K562 treated with DMSO at 1 percent for 48 hours (cell line): ENCODE measurements around the gene NAB2. TPM values are rescaled to one million over a fixed set of nuclear protein-coding genes. Genes with fewer than 3 reads are reported as not detected.

ENCODE experiments used
- total RNA-seq: library from RNA; unstranded; fragments of 300-600 nt; gene quantifications from 2 replicates; pipeline ENCODE4 v1.2.3, GENCODE V29; 2022; ENCODE audit warnings: low replicate concordance; ENCODE audit errors: extremely low read depth

NAB2 gene
- not detected in 2 replicates for total RNA-seq

DNA sequence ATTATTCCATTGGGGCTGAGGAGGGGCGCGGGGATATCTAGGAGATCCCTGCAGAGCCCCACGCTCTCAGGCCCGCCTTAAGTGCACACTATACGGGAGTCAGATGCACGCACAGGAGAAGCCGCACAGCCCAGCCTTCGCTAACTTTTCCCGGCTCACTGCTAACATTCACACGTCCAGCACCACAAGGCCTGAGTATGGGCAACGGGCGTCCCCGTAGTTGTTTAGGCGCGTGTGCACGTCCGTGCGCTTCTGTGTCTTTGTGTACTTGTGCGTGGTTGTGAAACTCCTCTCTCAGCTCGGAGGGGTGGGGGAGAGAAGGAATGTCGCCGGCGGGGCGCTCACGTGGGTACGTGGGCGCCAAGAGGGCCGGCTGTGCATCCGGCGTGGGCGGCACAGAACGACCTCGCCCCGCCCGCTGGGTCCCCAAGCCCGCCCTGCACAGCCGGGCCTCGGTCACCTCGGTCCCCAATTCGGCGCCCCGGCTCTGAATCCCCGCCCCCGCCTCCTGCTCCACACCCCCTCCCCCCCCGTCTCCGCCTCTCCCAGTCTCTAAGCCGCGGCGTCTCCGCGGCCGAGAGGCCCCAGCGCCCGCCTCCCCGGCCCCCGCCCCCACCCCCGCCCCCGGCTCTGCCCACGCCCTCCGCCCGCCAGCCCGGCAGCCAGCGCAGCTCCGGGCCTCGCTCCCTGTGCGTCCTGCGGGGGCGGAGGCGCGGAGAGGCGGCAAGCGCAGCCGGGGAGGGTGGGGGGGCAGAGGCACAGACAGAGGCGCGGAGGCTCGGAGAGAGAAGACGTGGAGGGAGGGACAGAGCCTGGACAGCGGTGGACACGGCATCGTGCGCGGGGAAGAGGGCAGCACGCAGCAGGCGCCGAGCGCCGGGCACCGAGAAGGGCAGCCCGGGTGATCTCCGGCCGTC is at the start of gene NAB2:
Gene NAB2 (plus strand): TSS at position 761 of the 917 bp plus-strand sequence. CDS start 158 bp downstream, outside the sequence.

GRCh38 chr12:57049890-57050289 is 39.0 kb upstream of the NAB2 start, which contains the start of gene MYO1A:
TSS of gene MYO1A (minus strand) at chr12:57050129. CDS start at chr12:57048323, 1,806 bp downstream.

DNA sequence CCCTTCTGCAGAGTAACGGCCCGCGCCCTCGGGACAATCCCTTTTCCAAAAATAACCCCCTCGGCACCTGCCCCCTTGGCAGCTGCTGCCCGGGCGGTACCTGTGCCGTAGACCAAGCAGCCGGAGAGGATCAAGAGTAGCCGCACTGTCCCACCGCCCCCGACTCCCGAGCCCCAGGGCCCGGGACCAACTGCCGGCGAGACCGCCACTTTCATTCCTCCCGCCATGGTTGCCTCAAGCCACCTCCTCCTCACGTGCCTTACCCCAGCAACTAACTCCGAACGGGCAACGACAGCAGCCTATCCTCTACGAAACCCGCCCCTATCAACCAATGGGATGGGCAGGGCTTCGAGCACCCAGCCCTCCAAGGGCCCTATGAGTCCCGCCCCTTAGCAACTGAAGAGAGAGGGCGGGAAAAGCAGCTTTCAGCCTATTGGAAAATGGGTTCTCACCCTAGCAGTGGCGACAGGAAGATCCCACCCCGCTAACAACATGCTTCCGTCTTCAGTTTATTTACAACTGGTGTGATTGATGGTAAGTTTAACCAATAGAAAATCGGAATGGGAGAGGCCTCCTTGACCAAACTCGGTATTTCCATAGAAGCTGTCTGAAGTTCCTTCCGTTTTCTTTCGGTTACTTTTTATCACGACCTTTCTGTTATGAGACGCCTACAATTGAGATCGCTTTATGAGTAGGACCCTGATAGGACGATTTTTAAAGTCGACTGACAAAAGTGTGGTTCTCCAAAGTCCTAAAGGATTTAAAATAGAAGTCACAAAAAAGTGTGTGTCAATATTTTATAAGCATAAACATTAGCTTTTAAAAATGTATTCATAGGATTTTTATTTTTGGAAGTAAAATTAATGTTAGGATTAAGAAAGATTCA is 10.2 kb upstream of the NAB2 start, which contains the start of gene NEMP1:
Gene NEMP1 (minus strand): TSS at position 273 of the 886 bp plus-strand sequence. CDS start 46 bp downstream, at position 227.

GRCh38 chr12:57111031-57111734 is 22.3 kb downstream of the NAB2 start, which contains the start of gene STAT6:
TSS of gene STAT6 (minus strand) at chr12:57111362. CDS start at chr12:57108278, 3,084 bp downstream.

DNA sequence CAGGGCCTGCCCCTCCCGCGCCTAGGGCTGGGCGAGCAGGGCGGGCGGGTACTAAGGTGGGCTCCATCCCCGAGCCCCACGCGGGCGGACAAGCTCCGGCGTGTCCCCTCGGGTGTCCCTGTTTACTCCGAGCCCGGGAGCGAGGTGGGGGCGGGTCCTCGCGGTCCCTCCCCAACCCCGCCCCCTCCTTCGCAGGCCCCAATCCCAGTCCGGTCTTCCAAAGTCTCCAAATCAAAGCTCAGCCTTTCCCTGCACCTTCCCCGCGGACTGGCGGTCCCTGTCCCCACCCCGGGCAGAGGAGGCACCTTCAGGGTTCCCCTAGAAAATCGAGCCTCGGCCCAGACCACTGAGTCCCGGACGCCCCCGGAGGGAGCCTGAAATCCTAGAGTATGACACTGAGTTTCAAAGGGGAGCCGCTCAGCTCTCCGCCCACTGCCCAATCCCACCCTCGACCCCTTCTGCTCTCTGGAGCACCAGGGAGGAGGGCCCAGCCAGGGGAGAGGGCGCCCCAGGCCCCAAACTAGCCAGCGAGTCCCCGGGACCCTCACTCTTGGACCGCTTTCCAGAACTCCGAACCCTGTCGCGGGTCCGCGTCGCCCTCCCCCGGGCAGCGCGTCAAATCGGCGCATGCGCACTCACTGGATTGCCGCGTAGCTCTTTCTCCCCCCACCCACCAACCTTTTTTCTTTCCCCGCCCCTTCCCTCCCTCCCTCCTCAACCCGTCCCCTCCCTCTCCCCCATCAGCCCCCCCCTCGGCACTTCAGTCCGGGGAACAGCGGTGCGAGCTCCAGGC is 39.0 kb downstream of the NAB2 start, which contains the start of gene LRP1:
Gene LRP1 (plus strand): TSS at position 758 of the 793 bp plus-strand sequence. CDS start 482 bp downstream, outside the sequence.

Other genes with a start within 250 kb of the NAB2 start
- not detected in 2 replicates for gene SDR9C7, start 154.7 kb upstream of the NAB2 start, total RNA-seq
- not detected in 2 replicates for gene RDH16, start 131.5 kb upstream of the NAB2 start, total RNA-seq
- gene ZBTB39, start 82.6 kb upstream of the NAB2 start, total RNA-seq: not detected in 2 replicates
- gene TAC3, start 72.6 kb upstream of the NAB2 start, total RNA-seq: not detected in 2 replicates
- not detected in 2 replicates for gene MYO1A, start 39.0 kb upstream of the NAB2 start, total RNA-seq
- not detected in 2 replicates for gene NEMP1, start 10.3 kb upstream of the NAB2 start, total RNA-seq
- not detected in 2 replicates for gene STAT6, start 22.2 kb downstream of the NAB2 start, total RNA-seq
- not detected in 2 replicates for gene LRP1, start 39.4 kb downstream of the NAB2 start, total RNA-seq
- gene LRP1-AS, start 58.5 kb downstream of the NAB2 start, total RNA-seq: not detected in 2 replicates
- not detected in 2 replicates for gene NXPH4, start 127.7 kb downstream of the NAB2 start, total RNA-seq
- not detected in 2 replicates for gene SHMT2, start 140.6 kb downstream of the NAB2 start, total RNA-seq
- gene STAC3, start 162.1 kb downstream of the NAB2 start, total RNA-seq: not detected in 2 replicates